ENCODE data around the gene HIPK3.

GRCh38 chr11:33333816-33334215 is 76.6 kb downstream of the HIPK3 start:
- no peak for TF ChIP-seq EP400 (IDR thresholded peaks at IDR 0.05)
- no peak for TF ChIP-seq REST (IDR thresholded peaks at IDR 0.05; ENCODE audit: borderline replicate concordance)
- TF ChIP-seq REST (CRISPR knock-in tag; IDR thresholded peaks at IDR 0.05; ENCODE audit: low read depth): no peak
- no peak for TF ChIP-seq SAP30 (IDR thresholded peaks at IDR 0.05; ENCODE audit: borderline replicate concordance, insufficient read depth, low read depth, low read length, poor library complexity, severe bottlenecking)
- no peak for TF ChIP-seq GTF2F1 (IDR thresholded peaks at IDR 0.05; ENCODE audit: low read depth, low read length)
- no peak for TF ChIP-seq KDM4B (IDR thresholded peaks at IDR 0.05; ENCODE audit: borderline replicate concordance in 2 of 2, low read depth in 1 of 2)
- TF ChIP-seq, protein P1, sequence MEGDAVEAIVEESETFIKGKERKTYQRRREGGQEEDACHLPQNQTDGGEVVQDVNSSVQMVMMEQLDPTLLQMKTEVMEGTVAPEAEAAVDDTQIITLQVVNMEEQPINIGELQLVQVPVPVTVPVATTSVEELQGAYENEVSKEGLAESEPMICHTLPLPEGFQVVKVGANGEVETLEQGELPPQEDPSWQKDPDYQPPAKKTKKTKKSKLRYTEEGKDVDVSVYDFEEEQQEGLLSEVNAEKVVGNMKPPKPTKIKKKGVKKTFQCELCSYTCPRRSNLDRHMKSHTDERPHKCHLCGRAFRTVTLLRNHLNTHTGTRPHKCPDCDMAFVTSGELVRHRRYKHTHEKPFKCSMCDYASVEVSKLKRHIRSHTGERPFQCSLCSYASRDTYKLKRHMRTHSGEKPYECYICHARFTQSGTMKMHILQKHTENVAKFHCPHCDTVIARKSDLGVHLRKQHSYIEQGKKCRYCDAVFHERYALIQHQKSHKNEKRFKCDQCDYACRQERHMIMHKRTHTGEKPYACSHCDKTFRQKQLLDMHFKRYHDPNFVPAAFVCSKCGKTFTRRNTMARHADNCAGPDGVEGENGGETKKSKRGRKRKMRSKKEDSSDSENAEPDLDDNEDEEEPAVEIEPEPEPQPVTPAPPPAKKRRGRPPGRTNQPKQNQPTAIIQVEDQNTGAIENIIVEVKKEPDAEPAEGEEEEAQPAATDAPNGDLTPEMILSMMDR (IDR thresholded peaks at IDR 0.05 in 2 of 3, conservative IDR thresholded peaks at IDR 0.05 in 1 of 3; ENCODE audit: insufficient read depth in 2 of 3, low read depth in 1 of 3, low read length in 3 of 3): no peak
- no peak for TF ChIP-seq ZNF224 (CRISPR knock-in tag; IDR thresholded peaks at IDR 0.05)
- TF ChIP-seq RFX5 (IDR thresholded peaks at IDR 0.05; ENCODE audit: low read depth, low read length): no peak
- no peak for TF ChIP-seq ZNF263 (CRISPR knock-in tag; IDR thresholded peaks at IDR 0.05; ENCODE audit: borderline replicate concordance)
- no peak for TF ChIP-seq POLR2AphosphoS5 (IDR thresholded peaks at IDR 0.05; ENCODE audit: control insufficient read depth, insufficient read depth, low read depth, low read length)
- no peak for TF ChIP-seq EGR1 (conservative IDR thresholded peaks at IDR 0.05)
- no peak for TF ChIP-seq TBL1XR1 (IDR thresholded peaks at IDR 0.05; ENCODE audit: low read length in 2 of 2)
- TF ChIP-seq POLR3A (IDR thresholded peaks at IDR 0.05; ENCODE audit: borderline replicate concordance, extremely low read depth, insufficient read depth, insufficient read length): no peak
